BJ (cell line): ENCODE measurements around the gene TCF15. TPM values are rescaled to one million over a fixed set of nuclear protein-coding genes. Genes with fewer than 3 reads are reported as not detected.

ENCODE experiments used
- CTCF ChIA-PET: fragments of 350-600 bp; formaldehyde crosslinking; extraction: SDS; loops from one replicate; lab custom pipeline; 2021; ENCODE audit warnings: antibody characterized with exemption, inconsistent platforms; lab: Yijun Ruan, JAX
- POLR2A ChIA-PET: fragments of 300-600 bp; sonication (Branson Sonifier 250); formaldehyde crosslinking; extraction: SDS; loops from one replicate; lab custom pipeline; 2021; ENCODE audit warnings: antibody characterized with exemption; lab: Charles Lee
- DNase-seq: peaks from one replicate; pipeline ENCODE4 v3.0.0-alpha.2; 2011; ENCODE audit warnings: low read depth
- H3K27me3 ChIP-seq: 2 replicates; pipeline ENCODE4 v1.6.0; 2011; ENCODE audit warnings: low read length; ENCODE audit not compliant: control insufficient read depth, insufficient read depth
- H3K36me3 ChIP-seq: 2 replicates; pipeline ENCODE4 v1.5.1; 2011; ENCODE audit warnings: low read length; ENCODE audit not compliant: control insufficient read depth, insufficient read depth
- H3K4me3 ChIP-seq: 2 replicates; pipeline ENCODE4 v1.5.1; 2011; ENCODE audit warnings: low read depth, mild to moderate bottlenecking, control low read depth, low read length
- polyA plus RNA-seq: library from polyadenylated mRNA; depleted of rRNA; stranded (reverse); fragments of >200 nt; gene quantifications from 2 replicates; pipeline ENCODE4 v1.2.3, GENCODE V29; 2011
- TF ChIP-seq, protein P1 (sequence below): IDR thresholded peaks from 2 replicates; pipeline ENCODE4 v1.5.1; 2011; ENCODE audit warnings: low read depth, mild to moderate bottlenecking, control low read depth, inconsistent platforms, low read length, moderate library complexity; ENCODE audit not compliant: insufficient read depth

Gene TCF15
- polyA plus RNA-seq, 1 experiment = not detected

DNA sequence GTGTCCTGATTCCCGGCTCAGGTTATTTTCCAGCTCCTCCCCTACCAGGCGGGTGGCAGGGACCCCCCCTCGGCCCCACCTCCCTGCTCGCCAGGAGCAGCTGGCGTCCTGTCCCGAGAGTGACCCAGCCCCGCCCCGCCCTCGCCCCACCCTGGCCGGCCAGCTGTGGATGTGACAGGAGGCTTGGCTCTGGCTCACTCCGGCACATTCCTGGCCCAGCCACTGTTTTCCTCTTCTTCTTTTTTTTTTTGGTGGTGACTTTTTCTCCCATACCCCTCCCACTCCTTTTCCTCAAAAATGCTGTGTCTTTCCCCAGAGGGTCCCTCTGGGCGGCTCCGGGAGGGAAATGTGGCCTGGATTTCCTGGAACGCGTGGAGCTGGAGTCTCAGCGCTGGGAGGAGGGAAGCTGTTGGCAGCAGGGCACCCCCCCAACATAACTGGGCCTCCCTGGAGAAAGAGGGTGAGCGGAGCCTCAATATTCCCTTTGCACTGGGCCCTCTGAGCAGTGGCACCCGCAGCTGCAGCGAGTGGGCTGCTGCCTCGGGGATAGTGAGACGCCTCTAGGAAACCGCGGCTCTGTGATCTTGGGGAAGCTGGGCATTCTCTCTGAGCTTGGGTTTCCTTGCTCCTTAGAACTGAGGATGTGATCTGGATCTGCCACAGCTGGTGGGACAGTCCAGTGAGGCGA lies 38.2 kb downstream of the TCF15 start:
- Histone ChIP-seq H3K4me3 (no peak overlapping the region), H3K27me3 (peaks cover 29% of the 10 kb centered on the region), H3K36me3 (no peaks in the 10 kb centered on the region)
- ChIA-PET CTCF (interaction anchor here (0.5 to 3.6 kb wide), 7 partner anchors 10 to 228 kb away, joined by 3 to 15 read pairs (median 5); no protein-coding TSS in a partner anchor), POLR2A (no interaction called here)
- TF ChIP-seq, protein P1, sequence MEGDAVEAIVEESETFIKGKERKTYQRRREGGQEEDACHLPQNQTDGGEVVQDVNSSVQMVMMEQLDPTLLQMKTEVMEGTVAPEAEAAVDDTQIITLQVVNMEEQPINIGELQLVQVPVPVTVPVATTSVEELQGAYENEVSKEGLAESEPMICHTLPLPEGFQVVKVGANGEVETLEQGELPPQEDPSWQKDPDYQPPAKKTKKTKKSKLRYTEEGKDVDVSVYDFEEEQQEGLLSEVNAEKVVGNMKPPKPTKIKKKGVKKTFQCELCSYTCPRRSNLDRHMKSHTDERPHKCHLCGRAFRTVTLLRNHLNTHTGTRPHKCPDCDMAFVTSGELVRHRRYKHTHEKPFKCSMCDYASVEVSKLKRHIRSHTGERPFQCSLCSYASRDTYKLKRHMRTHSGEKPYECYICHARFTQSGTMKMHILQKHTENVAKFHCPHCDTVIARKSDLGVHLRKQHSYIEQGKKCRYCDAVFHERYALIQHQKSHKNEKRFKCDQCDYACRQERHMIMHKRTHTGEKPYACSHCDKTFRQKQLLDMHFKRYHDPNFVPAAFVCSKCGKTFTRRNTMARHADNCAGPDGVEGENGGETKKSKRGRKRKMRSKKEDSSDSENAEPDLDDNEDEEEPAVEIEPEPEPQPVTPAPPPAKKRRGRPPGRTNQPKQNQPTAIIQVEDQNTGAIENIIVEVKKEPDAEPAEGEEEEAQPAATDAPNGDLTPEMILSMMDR = no peak
- no peak for DNase-seq

DNA sequence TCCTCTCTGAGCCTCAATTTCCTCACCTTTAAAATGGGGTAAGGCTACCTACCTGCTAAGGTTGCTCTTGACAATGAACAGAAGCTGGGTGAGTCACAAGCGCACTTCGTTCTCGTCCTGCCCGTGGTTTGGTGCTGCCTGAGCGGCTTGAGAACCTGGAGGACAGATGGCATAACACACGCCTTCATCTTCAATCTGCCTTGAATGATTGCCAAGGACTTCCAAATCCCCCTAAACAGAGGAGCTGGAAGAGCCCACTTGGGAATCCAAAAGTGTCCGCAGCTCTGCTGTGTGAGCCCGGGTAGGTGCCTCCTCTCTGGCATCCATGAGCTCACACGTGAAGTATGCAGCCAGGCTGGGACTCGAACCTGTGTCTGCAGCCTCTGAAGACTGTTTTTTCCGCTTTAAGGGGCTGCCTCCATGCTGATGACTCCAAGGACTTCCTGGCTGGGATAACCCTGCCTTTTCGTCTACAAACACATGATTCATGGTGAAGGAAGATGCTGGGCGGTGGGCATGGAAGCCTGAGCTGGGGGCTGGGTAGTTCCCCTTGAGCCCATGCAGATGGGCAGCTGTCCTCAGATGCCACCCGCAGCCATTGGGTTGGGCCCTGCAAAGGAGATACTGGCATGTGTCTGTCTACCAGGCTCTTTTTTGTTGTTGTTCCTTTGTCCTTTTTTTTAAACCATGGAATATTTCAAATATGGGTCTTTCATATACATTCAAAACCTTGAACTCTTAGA lies 41.3 kb downstream of the TCF15 start:
- CTCF ChIA-PET = interaction anchor here (0.6 to 1.7 kb wide), 7 partner anchors 8 to 170 kb away, joined by 3 to 8 read pairs (median 3); partner anchors contain the start of gene CSNK2A1
- Histone ChIP-seq H3K27me3 (peaks cover 26% of the 10 kb centered on the region), H3K36me3 (no peaks in the 10 kb centered on the region), H3K4me3 (no peak overlapping the region)
- no peak for DNase-seq
- POLR2A ChIA-PET = no interaction called here
- TF ChIP-seq, protein P1 = no peak

DNA sequence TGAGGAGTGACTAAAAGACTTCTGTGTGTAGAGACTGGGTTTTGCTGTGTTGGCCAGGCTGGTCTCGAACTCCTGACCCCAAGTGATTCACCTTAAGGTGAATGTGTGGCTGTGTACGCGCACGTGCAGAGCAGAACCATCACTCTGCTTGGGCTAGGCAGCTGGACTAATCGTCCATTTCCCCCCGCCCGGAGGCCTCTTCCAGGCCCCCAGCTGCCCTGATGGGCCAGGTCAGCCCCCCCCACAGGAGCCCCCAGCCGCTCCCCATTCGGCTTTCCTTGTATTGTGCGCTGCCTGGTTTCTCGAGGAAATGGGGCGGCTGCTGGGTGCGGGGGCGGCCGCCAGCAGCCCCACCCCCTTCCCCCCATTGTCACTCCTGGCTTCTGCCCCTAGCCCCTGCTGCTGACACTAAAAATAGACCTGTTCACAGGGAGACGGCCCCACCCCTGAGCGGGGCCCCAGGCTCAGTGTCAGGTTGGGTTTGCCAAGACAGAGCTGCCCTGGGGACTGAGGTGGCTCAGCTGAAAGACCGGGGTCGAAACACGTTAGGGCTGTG lies 41.9 kb downstream of the TCF15 start:
- TF ChIP-seq, protein P1 = no peak
- no peaks in the 10 kb centered on the region for H3K36me3 ChIP-seq
- ChIA-PET CTCF (interaction anchor here (1.2 to 1.4 kb wide), 5 partner anchors 9 to 171 kb away, joined by 3 to 8 read pairs (median 3); partner anchors contain the start of gene CSNK2A1), POLR2A (no interaction called here)
- H3K27me3 ChIP-seq = peaks cover 24% of the 10 kb centered on the region
- no peak for DNase-seq
- H3K4me3 ChIP-seq = no peak overlapping the region

DNA sequence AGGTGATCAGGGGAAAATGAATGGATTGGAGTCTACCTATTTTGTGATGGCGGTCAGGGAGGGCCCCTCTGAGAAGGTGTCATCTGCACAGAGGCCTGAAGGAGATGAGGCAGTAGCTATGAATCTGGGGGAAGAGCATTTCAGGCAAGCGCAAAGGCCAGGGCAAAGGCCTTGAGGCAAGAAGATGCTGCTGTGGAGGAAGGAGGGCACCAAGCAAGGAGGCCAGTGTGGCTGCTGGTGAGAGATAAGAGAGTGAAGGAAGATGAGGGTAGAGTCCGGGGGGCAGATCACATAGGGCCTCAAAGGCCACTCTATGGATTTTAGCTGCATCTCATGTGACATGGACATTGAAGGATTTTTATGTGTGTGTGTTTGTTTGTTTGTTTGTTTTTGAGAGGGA lies 45.9 kb downstream of the TCF15 start:
- Histone ChIP-seq H3K27me3 (peaks cover 13% of the 10 kb centered on the region), H3K4me3 (no peak overlapping the region), H3K36me3 (no peaks in the 10 kb centered on the region)
- POLR2A ChIA-PET = no interaction called here
- DNase-seq = no peak
- CTCF ChIA-PET = interaction anchor here (4.9 to 6.7 kb wide), 2 partner anchors 83 to 176 kb away, joined by 68 to 80 read pairs; no protein-coding TSS in a partner anchor
- TF ChIP-seq, protein P1 = no peak

DNA sequence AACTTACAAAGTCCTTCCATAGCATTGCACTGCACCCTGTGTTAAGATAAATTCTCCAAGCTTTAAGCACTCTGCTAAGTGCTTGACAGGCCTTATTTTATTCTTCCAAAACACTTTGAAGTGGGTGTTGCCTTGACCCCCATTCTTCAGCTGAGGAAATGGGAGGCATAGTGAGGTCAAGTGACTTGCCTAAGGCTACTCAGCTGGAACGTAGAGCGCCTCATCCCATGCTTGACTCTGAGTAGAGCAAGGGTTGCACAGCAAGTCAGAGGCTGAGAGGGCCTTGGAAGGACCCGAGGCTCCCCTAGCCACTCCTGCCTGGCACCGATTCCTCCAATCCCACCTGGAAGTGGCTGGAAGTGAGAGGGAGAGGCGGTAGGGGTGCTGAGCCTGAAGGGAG lies 46.9 kb downstream of the TCF15 start:
- CTCF ChIA-PET = interaction anchor here (0.8 to 6.7 kb wide), 13 partner anchors 11 to 182 kb away, joined by 3 to 80 read pairs (median 7); partner anchors contain the start of gene CSNK2A1
- DNase-seq = no peak
- H3K27me3 ChIP-seq = peaks cover 6% of the 10 kb centered on the region; the same call in 1 of the 2 replicates
- H3K4me3 ChIP-seq = no peak overlapping the region
- POLR2A ChIA-PET = no interaction called here
- TF ChIP-seq, protein P1 = no peak
- H3K36me3 ChIP-seq = no peaks in the 10 kb centered on the region
